SU-DHL-6 (cell line): ENCODE measurements around the gene TRPV4.

ENCODE experiments used
- EZH2phosphoT487 ChIP-seq: fragments of 200-600 bp; sonication (generic), shearing (Covaris generic); conservative IDR thresholded peaks from 2 replicates; pipeline ENCODE4 v1.6.1; 2018; ENCODE audit warnings: mild to moderate bottlenecking, antibody characterized with exemption, low read length, moderate library complexity, mixed read lengths
- TF ChIP-seq, protein P1 (sequence below): fragments of 200-600 bp; sonication (generic); IDR thresholded peaks from one replicate; pipeline ENCODE4 v1.5.1; 2017; ENCODE audit warnings: antibody characterized with exemption, mild to moderate bottlenecking, low read length, moderate library complexity; ENCODE audit not compliant: insufficient read depth, poor library complexity, severe bottlenecking

DNA sequence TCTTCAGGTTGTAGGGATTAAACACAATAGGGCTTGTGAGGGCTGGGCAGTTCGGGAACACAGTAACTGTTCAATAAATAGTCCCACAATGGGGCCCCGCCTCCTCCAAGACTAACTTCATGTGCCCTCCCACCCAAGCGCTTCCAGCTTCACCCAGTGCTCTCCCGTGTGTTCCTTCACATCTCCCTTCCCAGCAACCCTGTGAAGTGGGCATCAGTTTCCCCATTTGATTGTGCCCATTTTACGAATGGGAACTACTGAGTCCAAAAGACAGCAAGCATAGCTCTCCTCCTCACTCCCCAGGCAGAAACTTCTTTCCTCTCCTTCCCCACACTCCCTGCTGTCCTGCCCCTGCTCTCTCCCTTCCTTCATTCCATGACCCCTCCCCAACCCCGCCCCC lies 6.2 kb upstream of the TRPV4 start:
- TF ChIP-seq, protein P1, sequence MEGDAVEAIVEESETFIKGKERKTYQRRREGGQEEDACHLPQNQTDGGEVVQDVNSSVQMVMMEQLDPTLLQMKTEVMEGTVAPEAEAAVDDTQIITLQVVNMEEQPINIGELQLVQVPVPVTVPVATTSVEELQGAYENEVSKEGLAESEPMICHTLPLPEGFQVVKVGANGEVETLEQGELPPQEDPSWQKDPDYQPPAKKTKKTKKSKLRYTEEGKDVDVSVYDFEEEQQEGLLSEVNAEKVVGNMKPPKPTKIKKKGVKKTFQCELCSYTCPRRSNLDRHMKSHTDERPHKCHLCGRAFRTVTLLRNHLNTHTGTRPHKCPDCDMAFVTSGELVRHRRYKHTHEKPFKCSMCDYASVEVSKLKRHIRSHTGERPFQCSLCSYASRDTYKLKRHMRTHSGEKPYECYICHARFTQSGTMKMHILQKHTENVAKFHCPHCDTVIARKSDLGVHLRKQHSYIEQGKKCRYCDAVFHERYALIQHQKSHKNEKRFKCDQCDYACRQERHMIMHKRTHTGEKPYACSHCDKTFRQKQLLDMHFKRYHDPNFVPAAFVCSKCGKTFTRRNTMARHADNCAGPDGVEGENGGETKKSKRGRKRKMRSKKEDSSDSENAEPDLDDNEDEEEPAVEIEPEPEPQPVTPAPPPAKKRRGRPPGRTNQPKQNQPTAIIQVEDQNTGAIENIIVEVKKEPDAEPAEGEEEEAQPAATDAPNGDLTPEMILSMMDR: no peak
- no peak for TF ChIP-seq EZH2phosphoT487
